Measurements from ENCODE around the gene AKAP8L. TPM values are rescaled to one million over a fixed set of nuclear protein-coding genes. Genes with fewer than 3 reads are reported as not detected.

The AKAP8L gene
- total and polyA plus RNA-seq, 4 experiments from 2014 or later = 31.4 to 182 (median 119) TPM

DNA sequence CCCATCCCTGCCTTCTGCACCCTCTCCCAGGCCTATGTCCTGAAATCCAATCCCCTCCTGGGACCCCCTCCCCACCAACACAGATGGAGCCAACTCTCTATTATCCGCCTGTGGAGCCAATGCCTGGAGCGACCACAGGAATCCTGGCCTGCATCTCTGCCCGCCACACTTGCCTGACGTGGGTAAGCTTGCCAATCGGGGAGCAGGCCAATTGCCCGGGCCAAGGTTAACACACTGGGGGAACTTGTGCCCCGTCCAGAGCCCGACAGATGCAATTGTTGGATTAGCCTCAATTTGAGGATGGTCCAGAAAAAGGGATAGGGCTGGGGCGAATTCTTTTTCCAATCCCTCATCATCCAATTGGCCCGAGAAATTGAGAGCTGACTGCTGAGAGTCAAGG lies 25.1 kb upstream of the AKAP8L start:
- Mint-ChIP-seq H3K9me3 (no peaks in the 10 kb centered on the region), H3K27ac (no peak overlapping the region), H3K4me1 (peaks cover 4 to 7% (median 6%) of the 10 kb centered on the region in 4 donors), H3K4me3 (no peak overlapping the region), H3K27me3 (no peaks in the 10 kb centered on the region), H3K36me3 (peaks cover 0 to 4% of the 10 kb centered on the region in 2 donors)
- Histone ChIP-seq H3K4me1 (ENCODE audit: insufficient read depth, low read length) (peaks cover 1% of the 10 kb centered on the region), H3K4me3 (ENCODE audit: low read length in 2 of 2) (no peak overlapping the region), H3K27ac (ENCODE audit: low read depth, low read length) (no peak overlapping the region), H3K27me3 (ENCODE audit: insufficient read depth, low read length) (no peaks in the 10 kb centered on the region), H3K36me3 (ENCODE audit: insufficient read depth, low read length) (no peaks in the 10 kb centered on the region), H3K9me3 (ENCODE audit: control insufficient read depth in 1 of 2, low read length in 2 of 2) (no peaks in the 10 kb centered on the region)
- intact Hi-C loops (cut with micrococcal nuclease) = no loop called here
- DNase-seq = no peak
- ChIA-PET POLR2A (ENCODE audit: partially characterized antibody) (no interaction called here), CTCF (ENCODE audit: partially characterized antibody) (no interaction called here)

DNA sequence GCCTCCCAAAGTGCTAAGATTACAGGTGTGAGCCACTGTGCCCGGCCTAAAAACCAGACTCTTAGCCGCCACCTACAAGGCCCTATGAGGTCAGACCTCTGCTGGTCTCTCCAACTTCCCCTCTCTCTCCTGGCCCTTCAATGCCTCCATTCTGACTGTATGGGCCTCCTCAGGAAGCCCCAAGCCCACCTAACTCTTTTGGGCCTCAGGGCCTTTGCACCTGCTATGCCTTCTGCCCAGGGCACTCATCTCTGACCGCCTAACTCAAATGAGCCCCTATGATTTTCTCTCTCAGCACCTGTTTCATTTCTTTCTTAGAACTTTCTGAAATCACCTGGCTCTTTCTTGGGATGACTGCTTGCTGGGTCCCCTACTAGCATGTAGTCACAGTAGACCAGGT lies 24.5 kb upstream of the AKAP8L start:
- H3K27me3 ChIP-seq (ENCODE audit: insufficient read depth, low read length) = no peaks in the 10 kb centered on the region
- Mint-ChIP-seq H3K27me3 (no peaks in the 10 kb centered on the region), H3K9me3 (no peaks in the 10 kb centered on the region), H3K4me3 (no peak overlapping the region), H3K36me3 (no peaks in the 10 kb centered on the region), H3K4me1 (peaks cover 1 to 5% (median 2%) of the 10 kb centered on the region in 4 donors), H3K27ac (no peak overlapping the region)
- POLR2A ChIA-PET (ENCODE audit: partially characterized antibody) = no interaction called here
- no peaks in the 10 kb centered on the region for H3K4me1 ChIP-seq (ENCODE audit: insufficient read depth, low read length)
- CTCF ChIA-PET (ENCODE audit: partially characterized antibody) = no interaction called here
- no peaks in the 10 kb centered on the region for H3K36me3 ChIP-seq (ENCODE audit: insufficient read depth, low read length)
- H3K9me3 ChIP-seq (ENCODE audit: control insufficient read depth in 1 of 2, low read length in 2 of 2) = no peaks in the 10 kb centered on the region
- no peak for DNase-seq
- no peak overlapping the region for H3K27ac ChIP-seq (ENCODE audit: low read depth, low read length)
- intact Hi-C loops (cut with micrococcal nuclease) = no loop called here
- no peak overlapping the region for H3K4me3 ChIP-seq (ENCODE audit: low read length in 2 of 2)

GRCh38 chr19:15442142-15442920 lies 23.5 kb upstream of the AKAP8L start:
- POLR2A ChIA-PET (ENCODE audit: partially characterized antibody) = interaction anchor here (1.3 to 1.4 kb wide), 3 partner anchors 8 to 24 kb away, joined by 4 to 7 read pairs (median 5); partner anchors contain the start of gene AKAP8L
- H3K4me3 ChIP-seq (ENCODE audit: low read length in 2 of 2) = no peak overlapping the region
- intact Hi-C loops (cut with micrococcal nuclease) = no loop called here
- no peaks in the 10 kb centered on the region for H3K36me3 ChIP-seq (ENCODE audit: insufficient read depth, low read length)
- no peak for DNase-seq
- H3K27me3 ChIP-seq (ENCODE audit: insufficient read depth, low read length) = no peaks in the 10 kb centered on the region
- CTCF ChIA-PET (ENCODE audit: partially characterized antibody) = no interaction called here
- Mint-ChIP-seq H3K27ac (no peak overlapping the region), H3K27me3 (no peaks in the 10 kb centered on the region), H3K4me1 (peaks cover 0 to 1% (median 1%) of the 10 kb centered on the region in 4 donors), H3K4me3 (no peak overlapping the region), H3K9me3 (no peaks in the 10 kb centered on the region), H3K36me3 (no peaks in the 10 kb centered on the region)
- H3K9me3 ChIP-seq (ENCODE audit: control insufficient read depth in 1 of 2, low read length in 2 of 2) = no peaks in the 10 kb centered on the region
- no peaks in the 10 kb centered on the region for H3K4me1 ChIP-seq (ENCODE audit: insufficient read depth, low read length)
- H3K27ac ChIP-seq (ENCODE audit: low read depth, low read length) = no peak overlapping the region

- no peaks in the 10 kb centered on the region for H3K27me3 Mint-ChIP-seq
- Histone ChIP-seq H3K4me3 (ENCODE audit: low read length in 2 of 2) (no peak overlapping the region), H3K36me3 (ENCODE audit: insufficient read depth, low read length) (no peaks in the 10 kb centered on the region), H3K27me3 (ENCODE audit: insufficient read depth, low read length) (no peaks in the 10 kb centered on the region), H3K27ac (ENCODE audit: low read depth, low read length) (no peak overlapping the region), H3K9me3 (ENCODE audit: control insufficient read depth in 1 of 2, low read length in 2 of 2) (no peaks in the 10 kb centered on the region), H3K4me1 (ENCODE audit: insufficient read depth, low read length) (no peaks in the 10 kb centered on the region)
- H3K4me3 Mint-ChIP-seq = no peak overlapping the region
- peak overlapping the region in 2 of 7 donors; percentile 5 to 23 for H3K27ac Mint-ChIP-seq
- CTCF ChIA-PET (ENCODE audit: partially characterized antibody) = no interaction called here
- no peaks in the 10 kb centered on the region for H3K9me3 Mint-ChIP-seq
- H3K4me1 Mint-ChIP-seq = peaks cover 0 to 1% (median 1%) of the 10 kb centered on the region in 4 donors
- DNase-seq = no peak
- H3K36me3 Mint-ChIP-seq = no peaks in the 10 kb centered on the region
- intact Hi-C loops (cut with micrococcal nuclease) = no loop called here
- POLR2A ChIA-PET (ENCODE audit: partially characterized antibody) = interaction anchor here (1.3 to 1.4 kb wide), 3 partner anchors 8 to 23 kb away, joined by 4 to 7 read pairs (median 5); partner anchors contain the start of gene AKAP8L
Observed at GRCh38 chr19:15441317-15441716, 22.5 kb upstream of the AKAP8L start.

DNA sequence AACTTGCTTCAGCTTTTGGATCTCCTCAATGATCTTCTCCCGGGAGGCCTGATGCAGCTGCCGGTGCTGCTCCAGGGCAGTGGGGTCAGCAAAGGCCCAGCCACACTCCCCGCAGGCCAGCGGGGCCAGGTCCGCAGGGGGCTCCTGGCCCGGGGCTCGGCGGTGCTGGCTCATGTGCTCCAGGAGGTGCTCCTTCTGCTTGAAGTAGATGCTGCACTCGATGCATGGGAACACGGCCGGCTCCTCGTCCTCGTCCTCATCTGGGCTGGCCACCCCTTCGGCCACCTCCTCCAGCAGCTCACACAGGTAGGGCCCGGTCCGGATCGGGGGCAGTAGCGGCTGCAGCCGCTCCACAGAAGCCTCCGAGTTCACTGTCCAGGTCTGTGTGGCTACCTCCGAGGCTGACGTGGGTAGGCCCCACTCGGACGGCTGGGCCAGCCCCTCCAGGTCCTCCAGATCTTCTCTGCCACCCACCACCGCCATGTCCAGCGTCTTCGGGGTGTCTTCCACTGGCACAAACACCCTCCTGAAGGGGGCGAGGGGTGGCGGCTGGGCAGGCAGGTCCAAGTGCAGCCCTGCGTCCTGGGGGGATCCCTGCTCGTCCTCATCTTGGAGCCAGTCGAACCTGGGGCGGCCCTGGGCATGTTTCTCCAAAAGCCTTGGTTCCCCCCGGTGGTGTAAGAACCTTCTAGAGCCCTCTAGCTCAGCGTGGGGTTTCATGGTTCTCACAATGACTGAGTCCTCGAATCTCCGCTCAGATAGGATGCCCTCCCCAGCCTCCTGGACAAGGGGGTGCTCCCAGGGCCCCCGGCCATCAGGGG lies 21.2 kb upstream of the AKAP8L start:
- Histone ChIP-seq H3K4me1 (ENCODE audit: insufficient read depth, low read length) (no peaks in the 10 kb centered on the region), H3K4me3 (ENCODE audit: low read length in 2 of 2) (no peak overlapping the region), H3K9me3 (ENCODE audit: control insufficient read depth in 1 of 2, low read length in 2 of 2) (no peaks in the 10 kb centered on the region), H3K36me3 (ENCODE audit: insufficient read depth, low read length) (no peaks in the 10 kb centered on the region), H3K27me3 (ENCODE audit: insufficient read depth, low read length) (no peaks in the 10 kb centered on the region), H3K27ac (ENCODE audit: low read depth, low read length) (no peak overlapping the region)
- H3K27ac Mint-ChIP-seq = no peak overlapping the region
- POLR2A ChIA-PET (ENCODE audit: partially characterized antibody) = no interaction called here
- H3K27me3 Mint-ChIP-seq = no peaks in the 10 kb centered on the region
- DNase-seq = no peak
- H3K36me3 Mint-ChIP-seq = no peaks in the 10 kb centered on the region
- CTCF ChIA-PET (ENCODE audit: partially characterized antibody) = no interaction called here
- no peak overlapping the region for H3K4me3 Mint-ChIP-seq
- H3K4me1 Mint-ChIP-seq = peaks cover 0 to 4% (median 2%) of the 10 kb centered on the region in 4 donors
- H3K9me3 Mint-ChIP-seq = no peaks in the 10 kb centered on the region
- intact Hi-C loops (cut with micrococcal nuclease) = no loop called here

- H3K27me3 ChIP-seq (ENCODE audit: insufficient read depth, low read length) = no peaks in the 10 kb centered on the region
- DNase-seq = no peak
- ChIA-PET CTCF (ENCODE audit: partially characterized antibody) (no interaction called here), POLR2A (ENCODE audit: partially characterized antibody) (interaction anchor here (1.1 kb wide), 1 partner anchor 28 kb away, joined by 5 read pairs; no protein-coding TSS in a partner anchor)
- no peak overlapping the region for H3K4me3 ChIP-seq (ENCODE audit: low read length in 2 of 2)
- H3K9me3 Mint-ChIP-seq = no peaks in the 10 kb centered on the region
- H3K27ac Mint-ChIP-seq = no peak overlapping the region
- peaks cover 1 to 4% (median 3%) of the 10 kb centered on the region in 4 donors for H3K4me1 Mint-ChIP-seq
- no peaks in the 10 kb centered on the region for H3K36me3 ChIP-seq (ENCODE audit: insufficient read depth, low read length)
- H3K27me3 Mint-ChIP-seq = no peaks in the 10 kb centered on the region
- no peak overlapping the region for H3K4me3 Mint-ChIP-seq
- H3K27ac ChIP-seq (ENCODE audit: low read depth, low read length) = no peak overlapping the region
- intact Hi-C loops (cut with micrococcal nuclease) = no loop called here
- H3K9me3 ChIP-seq (ENCODE audit: control insufficient read depth in 1 of 2, low read length in 2 of 2) = no peaks in the 10 kb centered on the region
- no peaks in the 10 kb centered on the region for H3K4me1 ChIP-seq (ENCODE audit: insufficient read depth, low read length)
- no peaks in the 10 kb centered on the region for H3K36me3 Mint-ChIP-seq
Observed at GRCh38 chr19:15439078-15439799, 20.5 kb upstream of the AKAP8L start.

GRCh38 chr19:15438577-15438976 lies 19.8 kb upstream of the AKAP8L start:
- H3K4me1 ChIP-seq (ENCODE audit: insufficient read depth, low read length) = peaks cover under 1% of the 10 kb centered on the region

More at GRCh38 chr19:15438577-15438976, 19.8 kb upstream of the AKAP8L start:
- H3K4me3 ChIP-seq (ENCODE audit: low read length in 2 of 2) = no peak overlapping the region
- Mint-ChIP-seq H3K4me3 (no peak overlapping the region), H3K27me3 (no peaks in the 10 kb centered on the region), H3K9me3 (no peaks in the 10 kb centered on the region), H3K4me1 (peaks cover 1 to 5% (median 3%) of the 10 kb centered on the region in 4 donors), H3K36me3 (no peaks in the 10 kb centered on the region), H3K27ac (no peak overlapping the region)
- H3K36me3 ChIP-seq (ENCODE audit: insufficient read depth, low read length) = no peaks in the 10 kb centered on the region
- ChIA-PET POLR2A (ENCODE audit: partially characterized antibody) (interaction anchor here (1.1 kb wide), 1 partner anchor 28 kb away, joined by 5 read pairs; no protein-coding TSS in a partner anchor), CTCF (ENCODE audit: partially characterized antibody) (no interaction called here)
- DNase-seq = no peak
- H3K27me3 ChIP-seq (ENCODE audit: insufficient read depth, low read length) = no peaks in the 10 kb centered on the region
- no peaks in the 10 kb centered on the region for H3K9me3 ChIP-seq (ENCODE audit: control insufficient read depth in 1 of 2, low read length in 2 of 2)
- no peak overlapping the region for H3K27ac ChIP-seq (ENCODE audit: low read depth, low read length)
- intact Hi-C loops (cut with micrococcal nuclease) = no loop called here

All from CD4-positive, alpha-beta memory T cell (primary cell).